ENCODE measurements around the gene DNLZ.

DNLZ gene

GRCh38 chr9:136395345-136396218 lies 32.0 kb upstream of the DNLZ start:
- DNase-seq (ENCODE audit: low spot score) = no peak

DNA sequence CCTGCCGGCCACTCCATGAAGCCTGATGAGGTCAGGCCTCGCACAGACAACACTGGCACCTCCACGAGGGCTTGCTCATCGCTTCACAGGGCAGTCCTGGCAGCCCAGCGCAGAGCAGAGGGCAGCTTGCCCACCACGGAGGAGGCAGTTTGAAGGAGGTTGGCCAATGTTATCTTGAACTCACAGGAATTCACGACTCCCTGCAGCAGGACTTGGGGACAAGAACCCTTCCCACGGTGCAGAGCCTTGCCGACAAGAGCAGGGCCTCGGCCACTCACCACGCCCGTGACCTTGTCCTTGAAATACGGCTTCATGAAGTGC lies 31.4 kb upstream of the DNLZ start:
- no peak for DNase-seq (ENCODE audit: low spot score)

DNA sequence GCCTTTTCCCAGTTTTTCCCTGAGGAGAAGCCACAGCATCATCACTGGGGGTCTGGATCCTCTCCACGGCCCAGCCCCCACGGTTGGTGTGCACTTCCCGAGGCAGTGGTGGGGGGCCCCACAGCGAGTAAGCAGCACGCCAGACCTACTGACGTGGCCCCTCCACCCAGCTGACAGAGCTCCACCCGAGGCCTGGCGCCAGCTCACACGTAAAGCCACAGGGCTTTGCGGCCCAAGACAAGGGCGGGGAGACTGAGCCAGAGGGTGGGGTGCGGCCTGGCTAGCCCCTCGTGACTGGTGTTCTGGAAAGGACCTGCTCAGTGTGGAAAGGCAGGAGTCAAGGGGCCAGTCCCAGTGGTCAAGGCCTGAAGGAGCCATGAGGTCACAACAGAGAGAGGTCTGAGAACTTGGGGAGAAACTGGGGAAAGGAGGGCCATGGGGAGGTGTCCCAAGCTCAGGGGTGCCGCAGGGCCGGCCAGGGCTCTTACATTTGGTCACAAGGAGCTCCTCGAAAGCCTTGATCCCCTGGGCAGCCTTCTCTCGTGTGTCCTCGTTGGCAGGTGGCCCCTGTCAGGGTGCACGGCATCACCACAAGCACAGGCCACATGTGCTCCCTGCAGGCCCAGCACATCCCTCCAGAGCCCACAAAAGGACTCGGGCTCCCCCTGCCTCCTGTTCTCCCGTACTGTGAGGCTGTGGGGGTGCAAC lies 30.9 kb upstream of the DNLZ start:
- DNase-seq (ENCODE audit: low spot score) = no peak

GRCh38 chr9:136393531-136393930 lies 30.0 kb upstream of the DNLZ start:
- DNase-seq (ENCODE audit: low spot score) = no peak

DNA sequence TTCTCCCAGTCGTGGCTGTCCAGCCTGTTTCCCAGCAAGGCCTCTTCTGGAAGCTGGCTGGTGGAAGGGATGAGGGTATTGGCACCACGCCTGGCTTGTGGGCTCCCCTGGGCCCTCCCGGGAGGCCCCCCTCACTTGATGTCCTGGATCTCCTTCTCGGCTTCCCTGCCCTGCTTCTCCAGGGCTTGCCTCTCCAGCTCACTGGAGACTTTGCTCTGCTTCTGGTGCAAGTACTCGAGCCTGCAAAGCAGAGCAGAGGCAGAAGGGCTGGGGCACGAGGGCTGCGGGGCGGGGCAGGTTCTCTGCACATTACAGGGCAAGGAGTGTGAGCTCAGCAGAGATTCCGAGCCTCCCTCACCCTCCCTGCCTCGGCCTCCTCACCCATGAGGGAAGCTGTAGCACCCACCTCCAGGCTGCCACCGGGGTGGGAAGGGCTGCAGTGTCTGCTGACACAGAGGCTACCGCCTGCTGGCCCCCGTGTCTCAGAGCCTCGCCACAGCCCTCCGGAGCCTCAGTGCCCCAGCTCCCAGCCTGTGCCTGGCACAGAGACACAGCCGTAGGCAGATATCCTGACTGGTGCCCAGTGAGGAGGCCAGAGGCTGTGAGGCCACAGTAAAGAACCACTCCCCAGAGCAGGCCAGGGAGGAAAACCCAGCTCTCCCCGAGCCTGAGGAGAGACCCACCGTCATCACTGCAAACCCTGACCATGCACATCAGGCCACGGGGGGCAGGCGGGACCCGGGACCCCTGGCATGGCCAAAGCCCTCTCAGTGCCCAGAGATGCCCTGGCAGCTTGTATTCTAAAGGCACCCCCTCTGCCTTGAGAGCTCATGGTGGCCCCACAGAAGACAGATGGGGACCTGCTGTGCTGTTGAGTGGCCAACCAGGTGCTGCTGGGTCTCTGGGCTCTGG lies 29.2 kb upstream of the DNLZ start:
- DNase-seq (ENCODE audit: low spot score) = no peak

- no peak for DNase-seq (ENCODE audit: low spot score)
Measured at GRCh38 chr9:136391737-136392537, 28.4 kb upstream of the DNLZ start.

- DNase-seq (ENCODE audit: low spot score) = no peak
Measured at GRCh38 chr9:136389396-136389795, 25.9 kb upstream of the DNLZ start.

DNA sequence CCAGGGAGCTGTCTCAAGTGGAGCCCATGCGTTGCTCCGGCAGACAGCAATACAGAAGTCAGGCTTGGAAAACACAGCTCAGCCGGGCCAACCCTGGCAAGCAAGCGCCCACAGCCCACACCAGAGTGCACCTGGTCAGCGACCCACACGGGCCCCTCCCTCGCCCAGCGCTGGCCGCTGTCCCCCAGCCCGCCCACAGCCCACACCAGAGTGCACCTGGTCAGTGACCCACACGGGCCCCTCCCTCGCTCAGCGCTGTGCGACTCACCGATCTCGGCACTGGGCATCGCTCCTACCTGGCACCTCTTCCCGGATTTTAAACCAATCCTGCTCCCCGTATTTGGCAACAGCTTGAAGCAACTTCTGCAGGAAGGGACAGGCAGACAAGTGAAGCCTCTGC lies 23.7 kb upstream of the DNLZ start:
- no peak for DNase-seq (ENCODE audit: low spot score)

DNA sequence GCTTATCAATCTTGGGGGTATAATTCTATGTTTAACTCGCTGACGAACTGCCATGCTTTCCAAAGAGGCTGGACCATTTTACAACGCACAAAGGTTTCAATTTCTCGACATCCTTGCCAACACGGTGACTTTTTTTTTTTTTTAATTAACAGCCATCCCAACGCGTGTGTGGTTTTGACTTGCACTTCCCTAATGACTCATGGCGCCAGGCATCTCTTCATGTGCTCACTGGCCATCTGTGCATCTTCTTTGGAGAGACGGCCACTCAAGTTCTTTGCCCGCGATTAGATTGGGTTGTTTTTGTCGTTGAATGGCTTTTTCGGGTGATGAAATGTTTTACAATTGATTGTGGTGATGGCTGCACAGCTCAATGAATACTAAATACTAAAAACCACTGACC lies 22.5 kb upstream of the DNLZ start:
- DNase-seq (ENCODE audit: low spot score) = no peak

DNA sequence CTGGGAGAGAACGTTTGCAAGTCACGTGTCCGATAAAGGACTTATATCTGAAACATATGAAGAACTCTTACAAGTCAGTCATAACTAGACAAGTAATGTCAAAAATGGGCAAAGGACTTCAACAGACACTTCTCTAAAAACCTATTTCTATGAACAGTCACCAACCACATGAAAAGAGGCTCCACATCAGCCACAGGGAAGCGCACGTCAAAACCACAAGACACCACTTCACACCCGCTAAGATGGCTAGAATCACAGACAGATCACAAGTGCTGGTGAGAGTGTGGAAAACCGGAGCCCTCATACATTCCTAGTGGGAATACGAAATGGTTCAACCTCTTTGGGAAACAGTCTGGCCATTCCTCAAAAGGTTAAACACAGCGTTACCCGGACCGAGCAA lies 21.5 kb upstream of the DNLZ start:
- DNase-seq (ENCODE audit: low spot score) = no peak

GRCh38 chr9:136383436-136383835 lies 19.9 kb upstream of the DNLZ start:
- DNase-seq (ENCODE audit: low spot score) = no peak

- DNase-seq (ENCODE audit: low spot score) = no peak
Measured at GRCh38 chr9:136381966-136382513, 18.5 kb upstream of the DNLZ start.

DNA sequence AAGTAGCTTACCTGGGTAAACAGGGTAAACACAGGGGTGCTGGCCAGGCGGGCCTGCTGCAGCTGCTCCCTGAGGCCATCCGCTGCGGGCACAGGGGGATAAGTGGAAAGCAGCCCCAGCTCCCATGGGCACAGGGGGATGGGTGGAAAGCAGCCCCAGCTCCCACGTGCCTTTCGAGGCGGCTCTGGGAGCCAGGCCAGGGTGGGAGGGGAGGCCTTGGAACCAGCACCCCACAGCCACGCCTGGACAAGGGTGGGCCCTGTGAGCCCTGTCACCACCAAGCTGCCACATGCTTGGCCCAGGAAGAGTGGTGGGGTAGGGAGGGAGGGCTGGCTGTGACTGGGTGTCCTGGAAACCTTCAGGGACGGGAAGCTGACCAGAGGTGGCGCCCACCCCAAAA lies 17.8 kb upstream of the DNLZ start:
- DNase-seq (ENCODE audit: low spot score) = no peak

DNA sequence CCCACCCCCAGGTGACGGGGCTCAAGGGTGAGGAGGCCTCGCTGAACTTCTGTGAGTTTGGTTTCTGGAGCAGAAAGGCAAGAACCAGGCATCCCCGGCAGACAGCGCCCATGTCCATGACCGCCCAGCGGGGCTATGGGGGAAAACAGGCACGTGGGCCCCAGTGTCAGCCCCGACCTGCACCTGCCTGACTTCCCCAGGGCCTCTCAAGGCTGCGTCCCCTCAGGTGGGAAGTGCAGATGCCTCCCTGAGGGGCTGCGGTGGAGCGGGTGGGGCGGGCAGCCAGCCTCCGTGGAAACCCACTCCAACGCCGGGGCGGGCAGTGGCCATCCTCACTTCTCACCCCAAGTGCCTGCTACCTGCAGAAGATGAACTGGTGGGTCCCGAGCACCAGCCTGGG lies 16.8 kb upstream of the DNLZ start:
- DNase-seq (ENCODE audit: low spot score) = no peak

GRCh38 chr9:136379891-136380290 lies 16.3 kb upstream of the DNLZ start:
- no peak for DNase-seq (ENCODE audit: low spot score)

- DNase-seq (ENCODE audit: low spot score) = no peak
Measured at GRCh38 chr9:136379401-136379800, 15.9 kb upstream of the DNLZ start.

DNA sequence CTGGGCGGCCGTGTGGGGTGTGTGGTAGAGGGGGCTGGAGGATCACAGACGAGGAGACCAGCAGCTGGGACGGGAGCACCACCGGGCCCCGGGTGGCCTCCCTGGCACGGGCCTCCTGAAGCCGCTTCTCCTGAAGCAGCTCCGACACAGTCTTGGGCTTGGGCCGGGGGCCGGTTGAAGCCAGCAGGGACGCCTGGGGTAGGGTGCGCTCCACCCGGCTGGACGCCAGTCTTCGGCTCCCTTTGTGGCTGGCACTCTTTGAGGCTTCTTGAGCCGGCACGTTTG lies 15.4 kb upstream of the DNLZ start:
- DNase-seq (ENCODE audit: low spot score) = no peak

DNA sequence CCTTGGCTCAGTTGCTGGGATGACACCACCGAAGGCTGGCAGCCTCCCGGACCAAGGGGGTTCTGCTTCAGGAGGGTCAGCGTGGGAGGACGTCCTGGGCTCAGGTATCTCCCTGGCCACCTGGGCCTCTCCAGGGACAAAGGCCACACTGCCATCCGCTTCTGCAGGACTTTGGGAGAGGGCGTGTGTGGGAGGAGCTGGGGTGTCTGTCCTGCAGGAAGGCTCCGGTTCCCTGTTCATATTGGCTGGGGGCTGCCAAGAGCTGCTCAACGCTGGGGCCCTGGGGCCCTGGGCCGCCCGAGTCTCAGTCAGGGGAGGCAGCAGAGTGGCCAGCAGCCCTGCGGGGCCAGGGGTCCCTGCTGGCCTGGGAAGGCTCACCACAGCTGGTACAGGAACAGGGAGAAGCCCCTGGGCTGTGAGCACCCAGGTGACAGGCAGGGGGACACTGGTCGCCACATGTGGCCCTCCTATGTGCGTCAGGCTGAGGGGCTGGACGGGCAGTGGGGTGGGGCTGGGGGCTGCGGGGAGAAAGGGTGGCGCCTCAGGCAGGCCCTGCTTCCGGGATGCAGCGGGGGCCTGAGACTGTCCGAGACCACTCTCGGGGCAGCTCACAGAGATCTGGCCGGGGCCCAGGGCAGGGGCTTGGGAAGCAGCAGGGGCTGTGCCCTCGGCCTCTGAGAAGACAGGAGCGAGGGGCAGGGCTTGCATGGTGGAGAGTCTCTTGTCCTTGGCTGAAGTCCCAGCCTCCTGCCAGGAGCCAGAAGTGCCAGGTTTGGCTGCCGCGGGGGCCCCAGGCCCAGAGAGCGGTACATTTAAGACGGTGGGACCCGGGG lies 14.8 kb upstream of the DNLZ start:
- no peak for DNase-seq (ENCODE audit: low spot score)

DNA sequence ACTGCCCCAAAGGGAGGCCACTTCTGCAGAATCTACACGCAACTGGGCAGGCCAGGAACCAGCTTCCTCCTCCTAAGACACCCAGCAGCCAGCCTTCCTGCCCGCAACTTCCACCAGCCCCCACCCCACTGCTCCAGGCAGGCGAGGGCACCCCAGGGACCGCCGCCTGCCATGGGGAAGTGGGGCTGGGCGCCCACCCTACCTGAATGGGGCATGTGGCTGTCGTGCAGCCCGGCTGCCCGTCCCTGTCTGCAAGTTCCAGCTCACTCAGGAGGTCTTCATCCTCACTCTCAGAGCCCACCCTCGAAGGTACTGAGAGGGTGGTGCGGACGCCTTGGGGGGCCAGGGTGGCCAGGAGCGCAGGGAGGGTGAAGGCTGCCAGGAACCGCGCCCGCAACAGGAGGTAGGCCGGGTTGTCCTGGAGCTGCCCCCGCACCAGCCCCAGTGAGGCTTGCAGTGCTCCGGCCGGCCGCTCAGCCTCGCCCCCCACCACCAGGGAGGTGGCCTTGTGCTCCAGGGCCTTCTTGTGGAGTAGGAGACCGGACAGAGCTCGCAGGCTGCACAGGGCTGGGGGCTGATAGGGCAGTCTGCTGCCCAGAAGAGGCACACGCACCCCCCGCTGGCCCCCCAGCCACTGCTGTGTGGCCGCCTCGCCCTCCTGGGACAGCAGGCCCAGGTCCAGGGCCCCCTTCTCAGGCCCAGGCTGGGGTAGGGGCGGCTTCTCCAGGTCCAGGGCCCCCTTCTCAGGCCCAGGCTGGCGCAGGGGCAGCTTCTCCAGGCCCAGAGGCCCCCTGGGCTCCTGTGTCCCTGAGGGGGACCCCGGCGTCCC lies 14.0 kb upstream of the DNLZ start:
- no peak for DNase-seq (ENCODE audit: low spot score)

DNA sequence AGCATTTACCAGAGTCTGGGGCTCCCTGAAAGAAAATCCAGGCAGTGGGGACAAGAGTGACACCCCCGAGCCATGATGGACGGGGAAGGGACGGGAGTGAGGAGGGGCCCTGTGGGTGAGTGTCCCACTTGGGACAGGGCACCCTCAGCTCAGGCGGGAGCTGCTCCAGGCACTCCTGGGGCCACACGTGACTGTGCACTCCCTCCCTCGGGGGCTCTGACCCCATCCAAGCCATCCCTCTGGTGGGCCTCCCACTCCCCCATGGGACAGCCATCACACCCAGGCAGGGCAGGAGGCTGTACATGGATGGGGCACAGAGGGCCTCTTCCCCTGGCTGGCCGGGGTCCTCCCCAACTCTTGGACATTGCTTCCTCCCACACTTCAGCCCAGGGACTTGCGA lies 12.9 kb upstream of the DNLZ start:
- DNase-seq (ENCODE audit: low spot score) = no peak

All from ecto neural progenitor cell (in vitro differentiated cells).